Caco-2 (cell line): ENCODE data around the gene FASN. TPM values are rescaled to one million over a fixed set of nuclear protein-coding genes. Genes with fewer than 3 reads are reported as not detected.

Experiments used
- BruUV-seq: library from RNA; stranded (reverse); fragments of 400-500 nt; replicated peaks from 2 replicates; lab custom pipeline; 2021; lab: Mats Ljungman, UMichigan
- CTCF ChIA-PET: fragments of 300-600 bp; sonication (Branson Sonifier 250); formaldehyde crosslinking; loops from one replicate; lab custom pipeline; 2022; ENCODE audit warnings: antibody characterized with exemption; lab: Charles Lee
- POLR2A ChIA-PET: fragments of 300-600 bp; sonication (Branson Sonifier 250); formaldehyde crosslinking; loops from one replicate; lab custom pipeline; 2022; ENCODE audit warnings: antibody characterized with exemption; lab: Charles Lee
- DNase-seq, 2 experiments: peaks; one replicate each; pipeline versions ENCODE4 v3.0.0 to v3.0.0-alpha.2; 2020 to 2022
- H3K27me3 ChIP-seq: replicated peaks from 2 replicates; pipeline ENCODE4 v1.6.0; 2011; ENCODE audit warnings: low read length; ENCODE audit not compliant: control insufficient read depth, insufficient read depth
- H3K36me3 ChIP-seq: 2 replicates; pipeline ENCODE4 v1.5.1; 2011; ENCODE audit warnings: low read length; ENCODE audit not compliant: control insufficient read depth, insufficient read depth
- H3K4me1 ChIP-seq: fragments of 250-450 bp; sonication (Bioruptor Pico); 2 replicates; pipeline ENCODE4 v1.5.1; 2020; ENCODE audit warnings: mild to moderate bottlenecking
- H3K4me3 ChIP-seq: 2 replicates; pipeline ENCODE4 v1.5.1; 2011; ENCODE audit warnings: low read depth, mild to moderate bottlenecking, control low read depth, low read length
- H3K9me3 ChIP-seq: fragments of 250-450 bp; sonication (Bioruptor Pico); 2 replicates; pipeline ENCODE4 v1.5.1; 2020; ENCODE audit warnings: mild to moderate bottlenecking, moderate library complexity
- H3K27ac Mint-ChIP-seq: one replicate; pipeline ENCODE4 v1.8.0; 2022; ENCODE audit warnings: mixed read lengths; ENCODE audit not compliant: unreplicated experiment
- H3K27me3 Mint-ChIP-seq: one replicate; pipeline ENCODE4 v1.8.0; 2022; ENCODE audit warnings: mixed read lengths; ENCODE audit not compliant: insufficient read depth, unreplicated experiment
- H3K36me3 Mint-ChIP-seq: one replicate; pipeline ENCODE4 v1.8.0; 2022; ENCODE audit warnings: mild to moderate bottlenecking, mixed read lengths; ENCODE audit not compliant: insufficient read depth, unreplicated experiment
- H3K4me1 Mint-ChIP-seq: one replicate; pipeline ENCODE4 v1.8.0; 2022; ENCODE audit warnings: low read depth, mixed read lengths; ENCODE audit not compliant: unreplicated experiment
- H3K4me3 Mint-ChIP-seq: one replicate; pipeline ENCODE4 v1.8.0; 2022; ENCODE audit warnings: mild to moderate bottlenecking, moderate library complexity, mixed read lengths; ENCODE audit not compliant: unreplicated experiment
- H3K9me3 Mint-ChIP-seq: one replicate; pipeline ENCODE4 v1.8.0; 2022; ENCODE audit warnings: mixed read lengths; ENCODE audit not compliant: unreplicated experiment
- intact Hi-C: fragments of 100-400 bp; cut with micrococcal nuclease; formaldehyde crosslinking; loops from one replicate; pipeline ENCODE4 v1.10.0; 2022; ENCODE audit not compliant: unreplicated experiment
- total RNA-seq: library from RNA; stranded (reverse); gene quantifications from 2 replicates; pipeline ENCODE4 v1.2.3, GENCODE V29; 2022
- TF ChIP-seq, protein P1 (sequence below), 2 experiments: fragments of 200-600 bp in 1 of 2; IDR thresholded peaks; 1 replicate in 1 of 2; 2 replicates in 1 of 2; pipeline versions ENCODE4 v1.5.1 to v1.8.0; 2011 to 2022; ENCODE audit warnings: antibody characterized with exemption in 1 of 2, control low read depth in 1 of 2, inconsistent platforms in 1 of 2, low read depth in 1 of 2, low read length in 1 of 2, mild to moderate bottlenecking in 1 of 2, moderate library complexity in 1 of 2; ENCODE audit not compliant: insufficient read depth in 1 of 2, severe bottlenecking in 1 of 2, unreplicated experiment in 1 of 2

The FASN gene
- total RNA-seq, 1 experiment from 2014 or later: 330 TPM

GRCh38 chr17:82116246-82116645 lies 18.2 kb upstream of the FASN start:
- peaks cover 6% of the 10 kb centered on the region for H3K4me1 Mint-ChIP-seq
- ChIA-PET CTCF (interaction anchor here (1.0 to 1.7 kb wide), 2 partner anchors 10 to 36 kb away, joined by 3 to 5 read pairs; no protein-coding TSS in a partner anchor), POLR2A (no interaction called here)
- H3K4me3 ChIP-seq: no peak overlapping the region
- no peak overlapping the region for H3K27ac Mint-ChIP-seq
- no peaks in the 10 kb centered on the region for H3K4me1 ChIP-seq
- intact Hi-C loops: no loop called here
- no peaks in the 10 kb centered on the region for H3K27me3 Mint-ChIP-seq
- no peaks in the 10 kb centered on the region for H3K9me3 ChIP-seq
- no peak for DNase-seq
- peaks cover 10% of the 10 kb centered on the region for H3K36me3 Mint-ChIP-seq
- H3K27me3 ChIP-seq: no peaks in the 10 kb centered on the region
- H3K9me3 Mint-ChIP-seq: no peaks in the 10 kb centered on the region
- TF ChIP-seq, protein P1, sequence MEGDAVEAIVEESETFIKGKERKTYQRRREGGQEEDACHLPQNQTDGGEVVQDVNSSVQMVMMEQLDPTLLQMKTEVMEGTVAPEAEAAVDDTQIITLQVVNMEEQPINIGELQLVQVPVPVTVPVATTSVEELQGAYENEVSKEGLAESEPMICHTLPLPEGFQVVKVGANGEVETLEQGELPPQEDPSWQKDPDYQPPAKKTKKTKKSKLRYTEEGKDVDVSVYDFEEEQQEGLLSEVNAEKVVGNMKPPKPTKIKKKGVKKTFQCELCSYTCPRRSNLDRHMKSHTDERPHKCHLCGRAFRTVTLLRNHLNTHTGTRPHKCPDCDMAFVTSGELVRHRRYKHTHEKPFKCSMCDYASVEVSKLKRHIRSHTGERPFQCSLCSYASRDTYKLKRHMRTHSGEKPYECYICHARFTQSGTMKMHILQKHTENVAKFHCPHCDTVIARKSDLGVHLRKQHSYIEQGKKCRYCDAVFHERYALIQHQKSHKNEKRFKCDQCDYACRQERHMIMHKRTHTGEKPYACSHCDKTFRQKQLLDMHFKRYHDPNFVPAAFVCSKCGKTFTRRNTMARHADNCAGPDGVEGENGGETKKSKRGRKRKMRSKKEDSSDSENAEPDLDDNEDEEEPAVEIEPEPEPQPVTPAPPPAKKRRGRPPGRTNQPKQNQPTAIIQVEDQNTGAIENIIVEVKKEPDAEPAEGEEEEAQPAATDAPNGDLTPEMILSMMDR (IDR thresholded peaks at IDR 0.05; ENCODE audit: insufficient read depth in 1 of 2, low read depth in 1 of 2, low read length in 1 of 2, severe bottlenecking in 1 of 2, unreplicated experiment in 1 of 2): no peak
- no peak overlapping the region for H3K4me3 Mint-ChIP-seq
- no TSS peak for BruUV-seq
- H3K36me3 ChIP-seq: no peaks in the 10 kb centered on the region

- Mint-ChIP-seq H3K27me3 (no peaks in the 10 kb centered on the region), H3K36me3 (peaks cover 15% of the 10 kb centered on the region), H3K27ac (no peak overlapping the region), H3K9me3 (no peaks in the 10 kb centered on the region), H3K4me1 (peaks cover 6% of the 10 kb centered on the region), H3K4me3 (no peak overlapping the region)
- H3K36me3 ChIP-seq: no peaks in the 10 kb centered on the region
- TF ChIP-seq, protein P1 (IDR thresholded peaks at IDR 0.05; ENCODE audit: insufficient read depth in 1 of 2, low read depth in 1 of 2, low read length in 1 of 2, severe bottlenecking in 1 of 2, unreplicated experiment in 1 of 2): no peak
- no peaks in the 10 kb centered on the region for H3K9me3 ChIP-seq
- no peaks in the 10 kb centered on the region for H3K4me1 ChIP-seq
- DNase-seq: no peak
- ChIA-PET POLR2A (no interaction called here), CTCF (no interaction called here)
- intact Hi-C loops: no loop called here
- BruUV-seq: no TSS peak
- no peak overlapping the region for H3K4me3 ChIP-seq
- H3K27me3 ChIP-seq: no peaks in the 10 kb centered on the region
Observed at GRCh38 chr17:82114872-82115271, 16.8 kb upstream of the FASN start.

- H3K36me3 Mint-ChIP-seq: peaks cover 13% of the 10 kb centered on the region
- TF ChIP-seq, protein P1 (IDR thresholded peaks at IDR 0.05; ENCODE audit: insufficient read depth in 1 of 2, low read depth in 1 of 2, low read length in 1 of 2, severe bottlenecking in 1 of 2, unreplicated experiment in 1 of 2): no peak
- H3K27me3 Mint-ChIP-seq: no peaks in the 10 kb centered on the region
- Histone ChIP-seq H3K27me3 (no peaks in the 10 kb centered on the region), H3K9me3 (no peaks in the 10 kb centered on the region), H3K4me3 (no peak overlapping the region), H3K4me1 (no peaks in the 10 kb centered on the region), H3K36me3 (no peaks in the 10 kb centered on the region)
- no TSS peak for BruUV-seq
- ChIA-PET CTCF (no interaction called here), POLR2A (no interaction called here)
- H3K9me3 Mint-ChIP-seq: no peaks in the 10 kb centered on the region
- H3K4me3 Mint-ChIP-seq: no peak overlapping the region
- intact Hi-C loops: no loop called here
- DNase-seq: no peak
- H3K27ac Mint-ChIP-seq: no peak overlapping the region
- peaks cover 6% of the 10 kb centered on the region for H3K4me1 Mint-ChIP-seq
Observed at GRCh38 chr17:82114447-82114846, 16.4 kb upstream of the FASN start.
